HG03135 (cell line): ENCODE data around the gene C16orf96.

Source experiments
- ATAC-seq: cut with Tn5 transposase; IDR thresholded peaks from one replicate; pipeline ENCODE4 v1.9.1; 2021; ENCODE audit warnings: mild to moderate bottlenecking, moderate library complexity; ENCODE audit not compliant: unreplicated experiment

The C16orf96 gene

GRCh38 chr16:4599037-4599436 is 42.9 kb downstream of the C16orf96 start:
- no peak for ATAC-seq

GRCh38 chr16:4599545-4599944 is 43.4 kb downstream of the C16orf96 start:
- ATAC-seq = no peak

DNA sequence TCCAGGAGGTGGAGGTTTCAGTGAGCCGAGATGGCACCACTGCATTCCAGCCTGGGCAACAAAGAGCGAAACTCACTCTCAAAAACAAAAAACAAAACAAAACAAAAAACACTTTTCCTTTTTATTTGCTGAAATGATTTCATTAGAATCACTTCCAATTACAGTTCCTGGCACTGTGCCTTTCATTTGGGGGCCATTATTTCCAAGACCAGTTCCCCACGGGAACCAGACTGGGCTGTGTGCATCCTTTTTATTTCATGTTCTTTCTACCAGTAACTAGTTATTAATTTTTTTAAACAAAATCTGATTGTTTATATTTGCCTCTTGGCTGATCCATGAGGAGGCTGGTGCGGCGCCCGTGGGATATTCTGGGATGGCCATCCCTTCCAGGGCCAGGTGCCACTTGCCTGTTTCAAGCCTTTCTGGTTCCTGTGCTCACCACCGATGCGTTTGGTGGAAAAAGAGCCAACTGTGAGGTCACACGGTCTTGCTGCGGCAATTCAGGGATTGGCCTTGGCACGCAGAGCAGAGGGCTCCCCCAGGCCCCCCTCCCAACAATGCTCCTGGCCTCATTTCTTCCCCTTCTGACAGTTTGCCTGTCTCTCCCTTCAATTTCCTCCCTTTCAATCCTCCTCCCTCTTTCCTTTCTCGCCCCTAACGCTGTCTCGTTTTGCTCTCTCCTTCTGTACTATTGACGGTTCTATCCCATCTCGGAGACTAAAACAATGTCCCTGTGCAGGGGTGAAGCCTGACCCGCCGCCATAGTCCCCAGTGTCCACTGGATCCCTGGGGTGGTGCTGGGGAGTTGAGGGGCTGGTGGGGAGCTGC is 45.1 kb downstream of the C16orf96 start:
- no peak for ATAC-seq

DNA sequence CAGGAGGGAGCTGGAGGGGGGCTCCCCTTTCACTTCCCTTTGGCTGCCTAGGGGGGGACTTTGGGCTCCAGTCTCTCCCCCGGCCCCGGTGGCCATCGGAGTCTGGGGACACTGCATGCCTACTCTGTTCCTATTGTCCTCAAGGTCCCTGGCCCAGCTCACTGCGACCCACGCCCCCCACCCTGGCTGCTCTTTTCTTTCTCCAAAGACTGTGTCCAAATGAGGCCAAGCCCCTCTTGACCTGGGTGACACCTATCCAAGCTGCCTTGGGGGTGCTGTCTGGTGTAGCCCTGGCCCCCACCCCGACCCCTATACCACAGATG is 45.7 kb downstream of the C16orf96 start:
- ATAC-seq = no peak

GRCh38 chr16:4602331-4602730 is 46.2 kb downstream of the C16orf96 start:
- ATAC-seq = no peak

DNA sequence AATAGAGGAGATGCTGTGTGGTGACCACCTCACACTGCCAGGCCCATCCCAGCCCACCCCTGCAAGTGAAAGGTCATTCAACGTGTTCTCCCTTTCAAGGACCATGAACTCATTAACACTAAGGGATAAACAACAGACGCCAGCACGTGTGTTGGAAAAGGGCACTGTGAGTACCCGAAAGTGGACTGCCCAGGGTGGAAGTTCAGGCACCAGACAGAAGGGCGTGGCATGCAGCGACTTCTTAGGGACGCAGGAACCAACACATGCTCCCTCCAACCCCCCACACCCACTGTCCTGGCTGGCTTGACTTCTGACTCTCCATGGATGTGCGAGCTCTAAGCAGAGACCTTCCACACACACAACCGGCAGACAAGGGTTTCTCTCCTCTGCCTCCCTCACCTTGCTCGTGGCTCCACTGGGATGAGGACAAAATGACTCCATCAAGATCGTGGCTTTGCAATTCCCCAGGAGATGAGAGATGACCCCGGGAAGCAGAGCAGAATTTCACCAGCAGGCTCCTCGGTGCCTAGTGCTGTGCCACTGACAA is 47.6 kb downstream of the C16orf96 start:
- no peak for ATAC-seq

DNA sequence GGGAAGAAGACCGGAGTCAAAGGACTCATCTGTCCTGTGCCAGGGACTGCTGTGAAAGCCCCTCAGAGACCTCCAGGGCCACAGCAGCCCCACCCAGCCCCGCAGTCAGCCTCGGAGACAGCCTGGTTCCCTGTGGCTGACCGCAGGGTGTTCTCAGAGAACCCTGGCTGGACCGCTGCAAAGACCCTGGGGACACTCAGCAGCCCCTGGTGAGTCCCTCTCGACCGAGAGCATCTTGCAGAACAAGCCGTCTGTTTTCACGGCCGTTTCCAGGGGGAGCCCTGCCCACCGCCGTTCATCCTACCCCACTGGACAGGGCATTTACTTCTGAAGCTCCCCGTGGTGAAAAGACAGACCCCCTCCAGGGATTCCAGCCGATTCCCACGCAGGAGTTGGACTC is 48.3 kb downstream of the C16orf96 start:
- ATAC-seq = no peak

GRCh38 chr16:4606354-4606753 is 50.2 kb downstream of the C16orf96 start:
- no peak for ATAC-seq

DNA sequence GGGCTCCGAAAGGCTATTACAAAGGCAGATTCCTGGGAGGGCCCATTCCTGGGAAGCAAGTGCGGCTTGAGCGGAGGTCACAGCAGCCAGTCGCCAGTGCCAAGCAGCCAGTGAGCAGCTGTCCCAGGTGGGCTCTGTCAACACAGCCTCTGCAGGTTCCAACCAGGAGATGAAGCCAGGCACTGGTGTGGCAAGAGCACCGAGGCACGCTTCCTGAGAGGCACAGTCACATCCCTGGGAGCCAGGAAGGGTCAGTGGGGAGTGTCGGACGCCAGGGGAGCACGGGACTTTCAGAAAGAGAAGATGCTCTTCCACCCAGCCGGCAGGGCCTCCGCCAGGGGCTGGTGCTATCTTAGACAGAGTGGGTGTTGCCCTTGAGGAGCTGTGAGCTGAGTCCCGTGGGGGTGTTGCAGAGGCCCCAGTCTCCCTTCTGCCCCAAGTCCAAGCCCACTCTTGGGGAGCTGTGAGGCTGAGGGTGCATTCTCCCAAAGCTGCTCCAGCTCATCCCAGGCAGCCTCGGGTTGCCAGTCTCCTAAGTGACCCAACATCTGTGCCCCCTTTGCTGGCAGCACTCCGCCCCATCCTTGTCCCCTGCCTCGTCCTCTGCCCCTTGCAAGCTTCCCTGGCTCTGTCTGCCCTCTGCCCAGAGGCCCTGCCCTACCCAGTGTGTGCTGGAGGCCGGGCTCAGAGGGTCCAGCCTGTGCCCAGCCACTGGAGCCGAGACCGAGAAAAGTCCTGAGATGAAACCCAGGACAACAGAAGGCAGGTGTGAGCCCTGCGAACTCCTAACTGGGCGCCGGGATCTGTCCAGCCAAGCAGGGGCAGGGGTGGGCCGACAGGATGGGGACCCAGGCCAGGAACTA is 51.9 kb downstream of the C16orf96 start:
- no peak for ATAC-seq

DNA sequence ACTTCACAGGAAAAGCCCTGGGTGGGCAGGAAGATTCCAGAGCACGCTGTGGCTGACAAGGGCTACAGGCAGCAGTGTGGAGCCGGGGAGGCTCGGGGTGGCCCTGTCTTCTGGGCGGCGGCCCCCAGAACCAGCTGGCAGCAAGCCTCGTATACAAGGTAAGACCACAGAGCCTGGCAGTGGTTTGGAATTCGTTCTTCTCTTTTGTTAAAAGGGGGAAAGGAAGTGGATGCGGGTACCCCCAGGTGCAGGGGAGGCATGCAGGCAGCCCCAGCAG is 52.5 kb downstream of the C16orf96 start:
- ATAC-seq = no peak

DNA sequence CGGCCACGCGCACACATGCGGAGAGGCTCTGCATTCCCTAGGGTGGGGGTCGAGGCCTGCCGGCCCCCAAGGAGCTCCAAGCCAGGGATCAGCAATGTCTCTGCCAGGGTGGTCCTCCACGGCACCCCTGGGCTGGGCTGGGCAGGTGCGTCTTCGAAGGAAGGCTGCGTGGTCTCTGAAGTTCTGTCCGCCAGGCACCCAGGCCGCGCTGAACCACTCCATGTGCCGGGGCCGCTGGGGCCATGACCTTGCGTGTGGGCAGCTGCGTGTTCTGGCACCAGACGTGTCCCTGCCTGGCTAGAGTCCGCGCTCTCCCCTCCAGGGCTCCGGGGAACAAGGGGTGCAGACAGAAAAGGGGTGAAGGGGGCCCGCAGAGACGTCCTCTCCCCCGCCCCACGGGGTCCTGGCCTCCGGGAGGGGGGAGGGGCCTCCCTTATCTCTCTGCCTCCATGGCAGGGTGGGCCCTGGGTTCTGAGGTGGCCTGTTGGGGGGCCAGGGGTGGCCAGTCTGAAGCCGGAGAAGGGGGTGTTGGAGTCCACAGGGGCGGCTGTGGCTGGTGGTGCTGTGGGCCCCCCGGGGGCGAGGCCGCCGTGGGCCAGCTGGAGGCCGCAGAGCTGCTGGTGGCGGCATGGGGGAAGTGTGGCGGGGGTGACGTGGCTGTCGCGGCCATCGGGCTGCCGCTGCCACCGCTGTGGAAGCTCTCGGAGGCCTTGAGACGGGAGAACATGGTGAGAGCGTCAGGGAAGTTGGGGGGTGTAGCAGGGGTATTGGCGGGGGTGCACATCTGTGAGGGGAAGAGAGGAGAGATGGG is 53.3 kb downstream of the C16orf96 start:
- ATAC-seq = no peak

DNA sequence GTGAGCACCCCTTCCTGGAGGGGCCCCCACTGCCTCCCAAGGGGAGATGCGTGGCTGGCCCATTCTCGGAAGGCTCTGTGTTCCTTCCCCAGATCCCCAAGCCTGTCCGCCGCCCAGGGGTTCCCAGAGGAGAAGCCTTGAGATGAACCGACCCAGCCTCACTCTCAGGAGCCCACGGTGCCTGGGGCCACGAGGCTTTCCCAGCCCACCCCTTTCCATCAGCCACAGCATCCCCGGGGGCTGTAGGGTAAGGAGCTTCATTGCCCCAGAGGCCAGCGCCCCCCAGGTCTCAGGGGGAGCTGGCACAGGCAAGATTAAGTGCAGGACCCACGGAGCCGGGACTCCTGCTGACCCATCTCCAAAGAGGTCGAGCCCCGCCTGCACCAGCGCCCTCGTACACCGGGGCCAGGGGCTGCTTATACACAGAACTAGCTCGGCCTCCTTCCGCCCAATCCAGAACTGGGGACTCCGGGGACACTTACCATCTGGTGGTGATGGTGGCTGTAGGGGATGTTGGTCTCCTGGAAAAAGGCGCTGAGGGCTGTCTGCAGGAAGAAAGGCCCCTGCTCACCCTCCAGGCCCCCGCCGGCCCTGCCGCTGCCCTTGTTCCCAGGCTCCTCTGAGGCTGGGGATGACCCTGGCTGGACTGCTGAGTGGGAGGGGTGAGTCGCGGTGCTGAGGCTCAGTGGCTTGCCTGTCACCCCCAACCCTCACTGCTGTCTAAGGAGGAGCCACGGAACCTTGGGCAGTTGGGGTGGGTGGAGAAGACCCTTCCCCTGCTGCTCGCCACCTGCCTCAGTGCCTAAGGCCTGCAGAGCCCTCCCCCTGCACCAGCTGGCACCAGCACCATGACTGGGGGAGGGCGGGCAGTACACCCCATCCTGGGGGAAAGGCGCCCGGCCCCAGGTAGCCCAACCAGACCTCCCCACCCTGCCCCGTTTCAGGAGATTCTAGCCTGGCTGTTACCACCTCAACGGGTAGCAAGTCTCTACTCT is 54.2 kb downstream of the C16orf96 start:
- ATAC-seq = no peak

DNA sequence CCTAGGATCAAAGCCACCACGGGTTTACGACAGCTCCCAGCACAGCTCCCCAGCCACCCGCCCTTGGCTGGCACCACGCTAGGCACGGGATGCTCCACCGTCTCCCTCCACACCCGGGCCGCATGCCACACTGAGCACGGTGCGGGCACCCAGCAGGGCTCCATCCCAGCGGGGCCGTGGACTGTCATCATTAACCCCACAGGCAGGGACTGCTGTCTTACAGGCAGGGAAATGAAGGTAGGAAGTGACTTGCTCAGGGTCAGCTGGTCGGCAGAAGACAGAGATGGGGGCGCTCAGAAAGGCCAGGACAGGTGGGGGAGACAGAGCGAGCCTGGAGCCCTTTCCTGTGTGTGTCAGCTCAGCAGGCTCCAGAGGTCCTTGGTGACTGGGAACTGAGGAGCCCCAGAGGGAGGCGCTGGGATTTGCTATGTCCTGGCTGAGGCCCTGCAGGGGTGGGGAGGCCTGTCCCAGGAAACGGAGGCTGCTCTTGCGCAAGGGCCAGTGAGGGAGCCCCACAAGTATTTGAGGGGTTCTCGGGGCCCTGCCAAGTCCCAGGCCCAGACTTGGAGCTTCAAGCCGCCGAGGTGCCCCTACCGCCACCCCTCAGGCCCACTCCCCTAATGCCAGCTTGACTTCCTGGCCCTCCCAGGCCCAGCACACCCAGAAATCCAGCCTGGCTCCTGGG is 55.3 kb downstream of the C16orf96 start:
- ATAC-seq = no peak

DNA sequence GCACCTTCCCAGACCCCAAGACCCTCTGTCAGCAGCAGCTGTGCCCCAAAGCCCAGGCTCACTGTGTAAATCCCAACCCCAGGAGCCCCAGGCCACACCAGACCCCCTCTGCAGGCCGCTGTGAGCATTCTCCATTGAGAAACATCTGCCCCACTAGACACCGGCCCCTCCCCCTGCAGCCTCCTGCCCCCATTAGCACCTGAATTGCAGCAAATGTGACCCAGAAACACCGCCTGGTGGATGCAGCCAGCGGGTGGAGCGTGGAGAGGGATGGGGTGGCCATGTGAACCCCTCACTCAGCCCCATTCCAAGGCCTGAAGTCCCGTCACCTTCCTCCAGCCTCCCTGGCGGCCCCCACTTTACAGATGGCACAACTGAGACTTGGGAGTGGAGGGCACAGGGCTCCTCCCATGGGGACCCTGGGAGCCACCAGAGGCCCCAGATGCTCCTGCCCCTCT is 56.4 kb downstream of the C16orf96 start:
- no peak for ATAC-seq

GRCh38 chr16:4612977-4613635 is 57.0 kb downstream of the C16orf96 start:
- ATAC-seq = no peak

DNA sequence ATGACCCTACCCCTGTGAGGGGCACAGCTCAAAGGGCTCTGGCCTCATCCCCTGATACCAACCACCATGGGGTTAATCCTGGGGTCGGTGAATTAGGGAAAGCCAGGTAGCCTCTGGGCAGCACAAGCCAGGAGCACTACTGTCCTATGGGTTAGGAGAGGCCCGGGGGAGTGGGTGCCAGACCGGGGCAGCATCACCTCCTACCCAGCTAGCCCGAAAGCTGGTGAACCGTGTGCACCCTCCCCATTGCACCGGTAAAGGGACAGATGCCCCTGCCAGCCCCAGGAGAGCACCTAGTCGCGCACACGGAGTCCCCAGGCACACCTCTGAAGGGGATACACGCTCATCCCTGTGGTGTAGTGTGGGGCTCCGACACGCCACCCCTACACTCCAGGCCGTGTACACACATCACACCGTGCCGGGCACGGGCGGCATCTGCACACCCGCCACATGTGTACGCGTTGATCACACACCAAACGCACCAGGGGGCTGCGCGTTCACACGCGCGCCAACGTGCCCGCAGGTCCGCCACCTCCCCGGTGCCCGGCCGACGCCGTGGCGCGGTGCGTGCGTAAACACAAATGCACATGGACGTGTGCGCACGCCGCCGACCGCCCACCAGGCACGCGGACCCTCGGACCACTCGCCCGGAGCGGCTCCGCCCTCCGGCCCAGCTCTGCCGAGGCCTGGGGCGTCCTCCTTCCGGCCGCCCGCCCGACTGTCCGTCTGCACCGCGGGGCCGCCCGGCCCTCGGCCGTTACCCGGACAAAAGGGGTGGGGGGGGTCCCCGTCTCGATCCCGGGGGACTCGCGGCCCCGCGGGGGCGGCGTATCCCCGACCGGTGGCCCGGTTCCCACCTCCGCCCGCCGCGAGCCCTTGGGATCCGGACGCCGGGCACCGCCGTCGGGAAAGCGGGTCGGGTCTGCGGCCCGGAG is 57.8 kb downstream of the C16orf96 start:
- ATAC-seq = no peak

DNA sequence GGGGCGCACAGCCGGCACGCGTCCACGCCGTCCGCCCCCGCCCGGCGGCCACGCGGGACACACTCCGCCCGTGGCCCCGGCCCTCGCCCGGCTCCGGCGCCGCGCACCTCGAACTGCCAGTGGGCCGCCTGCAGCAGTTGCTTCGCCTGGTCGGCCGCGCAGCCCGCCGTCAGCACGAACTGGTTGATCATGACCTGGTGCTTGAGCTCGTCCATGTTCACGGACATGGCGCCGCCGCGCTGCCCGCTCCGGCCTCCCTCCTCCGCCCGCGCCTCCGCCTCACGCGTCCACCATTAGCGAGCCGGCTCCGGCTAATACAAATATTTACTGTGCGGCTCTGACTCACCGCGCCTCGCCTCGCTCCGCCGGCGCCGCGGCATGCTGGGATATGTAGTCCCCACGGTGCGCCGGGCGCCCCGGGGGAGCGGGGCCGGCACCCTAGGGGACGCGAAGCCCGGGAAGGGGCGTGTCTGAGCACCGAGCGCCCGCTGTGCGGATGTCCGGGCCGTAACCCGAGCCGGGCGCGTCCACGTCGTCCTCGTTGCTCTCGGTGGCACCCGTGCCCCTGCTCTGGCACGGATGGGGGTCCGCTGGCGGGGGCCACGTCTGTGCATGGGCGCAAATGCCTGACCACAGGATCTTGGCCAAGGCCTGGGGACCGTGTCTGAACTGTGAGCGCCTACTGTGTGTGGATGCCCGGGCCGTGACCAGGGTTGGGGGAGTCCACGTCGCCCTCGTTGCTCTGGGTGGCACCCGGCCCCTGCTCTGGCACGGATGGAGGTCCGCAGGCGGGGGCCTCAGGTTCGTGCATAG is 58.6 kb downstream of the C16orf96 start, which contains the start of gene UBALD1:
UBALD1 (minus strand) TSS at position 318 of the 813 bp plus-strand sequence; CDS start at position 227, 91 bp downstream.
- ATAC-seq = peak; percentile 59
